Measurements from ENCODE around the gene ZNF148.

DNA sequence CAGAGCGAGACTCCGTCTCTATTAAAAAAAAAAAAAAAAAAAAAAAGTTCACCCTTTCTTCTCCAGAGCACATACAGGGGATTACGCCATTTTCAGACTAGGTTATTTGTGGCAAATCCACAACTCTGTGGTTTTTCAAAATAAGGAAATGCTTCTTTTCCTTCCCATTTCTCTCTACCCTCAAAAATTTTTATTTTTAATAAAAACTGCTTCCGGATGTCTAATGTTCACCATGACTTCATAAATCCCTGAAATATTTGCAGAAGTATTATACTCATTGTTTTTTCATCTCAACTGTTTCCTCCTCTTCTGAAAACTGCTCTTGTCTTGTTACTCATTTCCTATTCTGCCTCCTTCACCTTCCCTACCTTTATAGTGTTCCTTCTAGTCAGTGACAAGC, 117.6 kb downstream of the ZNF148 start:
- TF ChIP-seq CTCF (conservative IDR thresholded peaks at IDR 0.05 in 1 of 2, IDR thresholded peaks at IDR 0.05 in 1 of 2; ENCODE audit: extremely low read depth in 1 of 2, insufficient read depth in 1 of 2, low read depth in 1 of 2, low read length in 2 of 2) (no peak), EZH2 (IDR thresholded peaks at IDR 0.05; ENCODE audit: borderline replicate concordance, low read length) (no peak)

Data from mammary epithelial cell (primary cell).